ENCODE data around the gene CST5. TPM values are rescaled to one million over a fixed set of nuclear protein-coding genes. Genes with fewer than 3 reads are reported as not detected.

CST5 gene
- polyA plus RNA-seq, 2 of the 4 experiments (the other 2 are of a cell fraction), result not detected

DNA sequence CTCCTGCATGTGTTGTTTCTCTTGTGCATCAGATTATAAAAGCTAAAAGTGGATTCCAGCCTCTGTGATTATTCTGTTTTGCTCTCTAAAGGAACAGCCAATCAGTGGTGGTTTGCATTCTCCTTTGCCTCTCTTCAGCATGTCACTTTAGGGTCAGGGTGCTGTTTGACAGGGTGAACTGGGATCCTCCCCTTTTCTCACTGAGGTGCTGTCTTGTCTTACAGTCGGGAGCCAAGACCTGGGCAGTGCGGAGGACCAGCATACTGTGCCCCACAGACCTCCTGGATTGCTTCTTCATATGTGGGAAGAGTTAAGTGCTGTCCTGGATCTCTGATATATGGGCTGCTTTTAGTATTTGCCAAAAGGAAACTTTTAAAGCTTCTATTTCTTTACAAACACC, 37.9 kb downstream of the CST5 start:
- ATAC-seq, result no peak
- no peak overlapping the region for H3K27ac ChIP-seq
- H3K9me3 ChIP-seq, result no peaks in the 10 kb centered on the region
- WGBS (ENCODE audit: missing lambda C conversion rate), result 46% methylated on average over 2 of the region's 2 CpGs
- H3K4me1 ChIP-seq, result no peaks in the 10 kb centered on the region
- no peak overlapping the region for H3K4me2 ChIP-seq
- POLR2A ChIA-PET, result no interaction called here
- DNase-seq (ENCODE audit: low read depth in 1 of 2, low spot score in 1 of 2), result no peak
- no peak for FAIRE-seq
- H3K4me3 ChIP-seq, result no peak overlapping the region
- CTCF ChIA-PET, result no interaction called here
- TF ChIP-seq KDM5A (IDR thresholded peaks at IDR 0.05) (no peak), HEYL (CRISPR knock-in tag; IDR thresholded peaks at IDR 0.05) (no peak), RCOR1 (IDR thresholded peaks at IDR 0.05; ENCODE audit: low read depth, low read length) (no peak), RFX5 (IDR thresholded peaks at IDR 0.05) (no peak), GATA3 (IDR thresholded peaks at IDR 0.05; ENCODE audit: borderline replicate concordance) (no peak), BHLHE40 (IDR thresholded peaks at IDR 0.05; ENCODE audit: low read depth, low read length) (no peak), EHMT2 (IDR thresholded peaks at IDR 0.05; ENCODE audit: low read depth) (no peak), ZNF302 (CRISPR knock-in tag; IDR thresholded peaks at IDR 0.05) (no peak), ESRRA (IDR thresholded peaks at IDR 0.05; ENCODE audit: borderline replicate concordance, low read length) (no peak), KDM1A (IDR thresholded peaks at IDR 0.05; ENCODE audit: low read depth) (no peak), FOSB (CRISPR knock-in tag; IDR thresholded peaks at IDR 0.05) (no peak), JUNB (IDR thresholded peaks at IDR 0.05) (no peak), RARB (CRISPR knock-in tag; IDR thresholded peaks at IDR 0.05) (no peak), NR3C1 (IDR thresholded peaks at IDR 0.05) (no peak), EP300 (IDR thresholded peaks at IDR 0.05) (no peak), CEBPB (IDR thresholded peaks at IDR 0.05) (no peak)
- TF ChIP-seq, protein P1, sequence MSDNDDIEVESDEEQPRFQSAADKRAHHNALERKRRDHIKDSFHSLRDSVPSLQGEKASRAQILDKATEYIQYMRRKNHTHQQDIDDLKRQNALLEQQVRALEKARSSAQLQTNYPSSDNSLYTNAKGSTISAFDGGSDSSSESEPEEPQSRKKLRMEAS (IDR thresholded peaks at IDR 0.05), result no peak
- TF ChIP-seq, protein P2, sequence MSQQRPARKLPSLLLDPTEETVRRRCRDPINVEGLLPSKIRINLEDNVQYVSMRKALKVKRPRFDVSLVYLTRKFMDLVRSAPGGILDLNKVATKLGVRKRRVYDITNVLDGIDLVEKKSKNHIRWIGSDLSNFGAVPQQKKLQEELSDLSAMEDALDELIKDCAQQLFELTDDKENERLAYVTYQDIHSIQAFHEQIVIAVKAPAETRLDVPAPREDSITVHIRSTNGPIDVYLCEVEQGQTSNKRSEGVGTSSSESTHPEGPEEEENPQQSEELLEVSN (IDR thresholded peaks at IDR 0.05; ENCODE audit: borderline replicate concordance, low read depth), result no peak
- TF ChIP-seq, protein P3, sequence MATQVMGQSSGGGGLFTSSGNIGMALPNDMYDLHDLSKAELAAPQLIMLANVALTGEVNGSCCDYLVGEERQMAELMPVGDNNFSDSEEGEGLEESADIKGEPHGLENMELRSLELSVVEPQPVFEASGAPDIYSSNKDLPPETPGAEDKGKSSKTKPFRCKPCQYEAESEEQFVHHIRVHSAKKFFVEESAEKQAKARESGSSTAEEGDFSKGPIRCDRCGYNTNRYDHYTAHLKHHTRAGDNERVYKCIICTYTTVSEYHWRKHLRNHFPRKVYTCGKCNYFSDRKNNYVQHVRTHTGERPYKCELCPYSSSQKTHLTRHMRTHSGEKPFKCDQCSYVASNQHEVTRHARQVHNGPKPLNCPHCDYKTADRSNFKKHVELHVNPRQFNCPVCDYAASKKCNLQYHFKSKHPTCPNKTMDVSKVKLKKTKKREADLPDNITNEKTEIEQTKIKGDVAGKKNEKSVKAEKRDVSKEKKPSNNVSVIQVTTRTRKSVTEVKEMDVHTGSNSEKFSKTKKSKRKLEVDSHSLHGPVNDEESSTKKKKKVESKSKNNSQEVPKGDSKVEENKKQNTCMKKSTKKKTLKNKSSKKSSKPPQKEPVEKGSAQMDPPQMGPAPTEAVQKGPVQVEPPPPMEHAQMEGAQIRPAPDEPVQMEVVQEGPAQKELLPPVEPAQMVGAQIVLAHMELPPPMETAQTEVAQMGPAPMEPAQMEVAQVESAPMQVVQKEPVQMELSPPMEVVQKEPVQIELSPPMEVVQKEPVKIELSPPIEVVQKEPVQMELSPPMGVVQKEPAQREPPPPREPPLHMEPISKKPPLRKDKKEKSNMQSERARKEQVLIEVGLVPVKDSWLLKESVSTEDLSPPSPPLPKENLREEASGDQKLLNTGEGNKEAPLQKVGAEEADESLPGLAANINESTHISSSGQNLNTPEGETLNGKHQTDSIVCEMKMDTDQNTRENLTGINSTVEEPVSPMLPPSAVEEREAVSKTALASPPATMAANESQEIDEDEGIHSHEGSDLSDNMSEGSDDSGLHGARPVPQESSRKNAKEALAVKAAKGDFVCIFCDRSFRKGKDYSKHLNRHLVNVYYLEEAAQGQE (IDR thresholded peaks at IDR 0.05), result no peak
- TF ChIP-seq, protein P4, sequence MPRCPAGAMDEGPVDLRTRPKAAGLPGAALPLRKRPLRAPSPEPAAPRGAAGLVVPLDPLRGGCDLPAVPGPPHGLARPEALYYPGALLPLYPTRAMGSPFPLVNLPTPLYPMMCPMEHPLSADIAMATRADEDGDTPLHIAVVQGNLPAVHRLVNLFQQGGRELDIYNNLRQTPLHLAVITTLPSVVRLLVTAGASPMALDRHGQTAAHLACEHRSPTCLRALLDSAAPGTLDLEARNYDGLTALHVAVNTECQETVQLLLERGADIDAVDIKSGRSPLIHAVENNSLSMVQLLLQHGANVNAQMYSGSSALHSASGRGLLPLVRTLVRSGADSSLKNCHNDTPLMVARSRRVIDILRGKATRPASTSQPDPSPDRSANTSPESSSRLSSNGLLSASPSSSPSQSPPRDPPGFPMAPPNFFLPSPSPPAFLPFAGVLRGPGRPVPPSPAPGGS (IDR thresholded peaks at IDR 0.05), result no peak

DNA sequence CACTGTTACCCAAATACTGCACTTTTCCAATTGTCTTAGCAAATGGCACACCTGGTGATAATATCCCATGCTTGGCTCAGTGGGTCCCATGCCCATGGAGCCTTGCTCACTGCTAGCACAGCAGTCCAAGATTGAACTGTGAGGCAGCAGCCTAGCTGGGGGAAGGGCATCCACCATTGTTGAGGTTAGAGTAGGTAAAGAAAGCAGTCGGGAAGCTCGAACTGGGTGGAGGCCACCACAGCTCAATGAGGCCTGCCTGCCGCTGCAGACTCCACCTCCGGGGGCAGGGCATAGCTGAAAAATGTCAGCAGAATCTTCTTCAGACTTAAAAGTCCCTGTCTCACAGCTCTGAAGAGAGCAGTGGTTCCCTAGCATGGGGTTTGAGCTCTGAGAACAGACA, 43.8 kb downstream of the CST5 start:
- H3K4me1 ChIP-seq, result 0 out of 3 replicates have a peak, but pooled peaks cover 2% of the 10 kb centered on the region
- ATAC-seq, result no peak
- CTCF ChIA-PET, result interaction anchor here (1.0 to 1.2 kb wide), 2 partner anchors 16 to 18 kb away, joined by 3 read pairs; no protein-coding TSS in a partner anchor
- 35% methylated on average over 4 of the region's 4 CpGs for WGBS (ENCODE audit: missing lambda C conversion rate)
- TF ChIP-seq HOXA7 (CRISPR knock-in tag; IDR thresholded peaks at IDR 0.05) (no peak), RAD21 (conservative IDR thresholded peaks at IDR 0.05 in 1 of 2, IDR thresholded peaks at IDR 0.05 in 1 of 2) (no peak), EHF (CRISPR knock-in tag; IDR thresholded peaks at IDR 0.05) (no peak), POLR2A (IDR thresholded peaks at IDR 0.05; ENCODE audit: low read length) (no peak), NPAS2 (CRISPR knock-in tag; IDR thresholded peaks at IDR 0.05; ENCODE audit: borderline replicate concordance) (no peak), RARB (CRISPR knock-in tag; IDR thresholded peaks at IDR 0.05) (no peak), RNF2 (IDR thresholded peaks at IDR 0.05; ENCODE audit: borderline replicate concordance, low read depth) (no peak), EHMT2 (IDR thresholded peaks at IDR 0.05; ENCODE audit: low read depth) (no peak), CBX2 (IDR thresholded peaks at IDR 0.05; ENCODE audit: borderline replicate concordance, low read depth) (no peak), KDM1A (IDR thresholded peaks at IDR 0.05; ENCODE audit: low read depth) (no peak), PHF8 (IDR thresholded peaks at IDR 0.05; ENCODE audit: borderline replicate concordance, low read depth) (no peak)
- TF ChIP-seq, protein P5, sequence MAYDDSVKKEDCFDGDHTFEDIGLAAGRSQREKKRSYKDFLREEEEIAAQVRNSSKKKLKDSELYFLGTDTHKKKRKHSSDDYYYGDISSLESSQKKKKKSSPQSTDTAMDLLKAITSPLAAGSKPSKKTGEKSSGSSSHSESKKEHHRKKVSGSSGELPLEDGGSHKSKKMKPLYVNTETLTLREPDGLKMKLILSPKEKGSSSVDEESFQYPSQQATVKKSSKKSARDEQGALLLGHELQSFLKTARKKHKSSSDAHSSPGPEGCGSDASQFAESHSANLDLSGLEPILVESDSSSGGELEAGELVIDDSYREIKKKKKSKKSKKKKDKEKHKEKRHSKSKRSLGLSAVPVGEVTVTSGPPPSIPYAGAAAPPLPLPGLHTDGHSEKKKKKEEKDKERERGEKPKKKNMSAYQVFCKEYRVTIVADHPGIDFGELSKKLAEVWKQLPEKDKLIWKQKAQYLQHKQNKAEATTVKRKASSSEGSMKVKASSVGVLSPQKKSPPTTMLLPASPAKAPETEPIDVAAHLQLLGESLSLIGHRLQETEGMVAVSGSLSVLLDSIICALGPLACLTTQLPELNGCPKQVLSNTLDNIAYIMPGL (CRISPR knock-in tag; IDR thresholded peaks at IDR 0.05; ENCODE audit: borderline replicate concordance), result no peak
- TF ChIP-seq, protein P2 (IDR thresholded peaks at IDR 0.05; ENCODE audit: borderline replicate concordance, low read depth), result no peak
- H3K4me3 ChIP-seq, result no peak overlapping the region
- no peak overlapping the region for H3K27ac ChIP-seq
- H3K9me3 ChIP-seq, result no peaks in the 10 kb centered on the region
- FAIRE-seq, result no peak
- no peak overlapping the region for H3K4me2 ChIP-seq
- POLR2A ChIA-PET, result no interaction called here
- DNase-seq (ENCODE audit: low read depth in 1 of 2, low spot score in 1 of 2), result no peak

Measured in A549 (cell line).